K562 (cell line): Measurements from ENCODE around the gene TMEM192. TPM values are rescaled to one million over a fixed set of nuclear protein-coding genes. Genes with fewer than 3 reads are reported as not detected.

Experiments used
- ADNP ChIP-seq: fragments of 200-800 bp; sonication (Bioruptor generic); IDR thresholded peaks from 2 replicates; pipeline ENCODE4 v1.6.1; 2016; ENCODE audit warnings: missing genetic modification characterization, missing compliant biosample characterization
- CBX2 ChIP-seq: fragments of 200-600 bp; sonication (generic); IDR thresholded peaks from one replicate; pipeline ENCODE4 v1.6.1; 2012; ENCODE audit warnings: mild to moderate bottlenecking, low read length, inconsistent platforms; ENCODE audit not compliant: insufficient read depth, poor library complexity, severe bottlenecking
- ELF1 ChIP-seq: fragments of 200-800 bp; sonication (Bioruptor generic); IDR thresholded peaks from 2 replicates; pipeline ENCODE4 v1.6.1; 2016; ENCODE audit warnings: missing genetic modification characterization, missing compliant biosample characterization
- ELF2 ChIP-seq: fragments of 250-450 bp; sonication (Bioruptor Pico); IDR thresholded peaks from 2 replicates; pipeline ENCODE4 v1.5.0; 2021; ENCODE audit warnings: mild to moderate bottlenecking
- FOXJ3 ChIP-seq: sonication (generic); formaldehyde crosslinking; IDR thresholded peaks from 2 replicates; pipeline ENCODE4 v1.4.0; 2020; ENCODE audit warnings: mild to moderate bottlenecking, missing genetic modification reagents
- ID3 ChIP-seq, 2 experiments: fragments of 250-450 bp in 1 of 2; fragments of 450-650 bp in 1 of 2; sonication (Bioruptor Pico) in 1 of 2; IDR thresholded peaks; 2 replicates each; pipeline versions ENCODE4 v1.6.1 to v1.8.0; 2016 to 2021; ENCODE audit warnings: mild to moderate bottlenecking in 2 of 2, moderate library complexity in 2 of 2, missing compliant biosample characterization in 1 of 2, missing genetic modification characterization in 1 of 2
- MEF2A ChIP-seq: IDR thresholded peaks from 2 replicates; pipeline ENCODE4 v1.6.1; 2011; ENCODE audit warnings: low read depth, mild to moderate bottlenecking, low read length, moderate library complexity; ENCODE audit not compliant: control insufficient read depth
- NCOA2 ChIP-seq, 2 experiments: fragments of 450-650 bp; IDR thresholded peaks; 2 replicates each; pipeline ENCODE4 v1.6.1; 2018; ENCODE audit warnings: mild to moderate bottlenecking in 2 of 2, moderate library complexity in 1 of 2; ENCODE audit not compliant: partially characterized antibody in 2 of 2
- NFE2L1 ChIP-seq: fragments of 450-650 bp; IDR thresholded peaks from 2 replicates; pipeline ENCODE4 v1.6.1; 2016; ENCODE audit warnings: missing genetic modification characterization, low read depth, mild to moderate bottlenecking, missing compliant biosample characterization, moderate library complexity, borderline replicate concordance
- NFYB ChIP-seq: IDR thresholded peaks from 2 replicates; pipeline ENCODE4 v1.6.1; 2011; ENCODE audit warnings: mild to moderate bottlenecking, moderate library complexity; ENCODE audit not compliant: insufficient read length; ENCODE audit errors: extremely low read depth
- PTTG1 ChIP-seq: fragments of 450-650 bp; IDR thresholded peaks from 2 replicates; pipeline ENCODE4 v1.6.1; 2016; ENCODE audit warnings: low read depth, mild to moderate bottlenecking, missing genetic modification characterization, missing compliant biosample characterization
- RFX5 ChIP-seq: IDR thresholded peaks from 2 replicates; pipeline ENCODE4 v1.6.1; 2011; ENCODE audit warnings: low read depth, mild to moderate bottlenecking, improper control_type of control experiment, low read length
- SAP30 ChIP-seq: fragments of 200-600 bp; sonication (generic); IDR thresholded peaks from 2 replicates; pipeline ENCODE4 v1.6.1; 2012; ENCODE audit warnings: borderline replicate concordance, low read depth, mild to moderate bottlenecking, moderate library complexity, low read length, control low read depth, inconsistent platforms; ENCODE audit not compliant: insufficient read depth, poor library complexity, severe bottlenecking
- SIN3A ChIP-seq, 2 experiments: fragments of 150-350 bp in 1 of 2; IDR thresholded peaks; 2 replicates each; pipeline ENCODE4 v1.6.1; 2011 to 2016; ENCODE audit warnings: borderline replicate concordance in 2 of 2, low read depth in 2 of 2, low read length in 2 of 2, mild to moderate bottlenecking in 2 of 2, moderate library complexity in 2 of 2; ENCODE audit not compliant: control insufficient read depth in 1 of 2
- SMC3 ChIP-seq: conservative IDR thresholded peaks from 2 replicates; pipeline ENCODE4 v1.6.1; 2011; ENCODE audit warnings: low read depth, low read length, improper control_type of control experiment; ENCODE audit not compliant: insufficient read depth
- SRF ChIP-seq, 2 experiments: fragments of 250-450, 450-650 bp in 1 of 2; sonication (Bioruptor Pico) in 1 of 2; sonication (generic) in 1 of 2; formaldehyde crosslinking; IDR thresholded peaks; 2 replicates each; pipeline versions ENCODE4 v1.5.0 to v1.5.1; 2020 to 2022; ENCODE audit warnings: mild to moderate bottlenecking in 1 of 2, missing genetic modification reagents in 1 of 2
- ZNF184 ChIP-seq: sonication (generic); formaldehyde crosslinking; IDR thresholded peaks from 2 replicates; pipeline ENCODE4 v1.5.0; 2020; ENCODE audit warnings: missing genetic modification reagents
- polyA plus RNA-seq, 8 experiments: library from polyadenylated mRNA; depleted of rRNA in 4 of 8; stranded (reverse) in 5 of 8; unstranded in 3 of 8; fragments of >200 nt; fragmentation: Nextera tagmentation in 2 of 8; fragmentation: Illumina TruSeq in 1 of 8; extraction: Ambion mirVana in 2 of 8; extraction: Trizol in 1 of 8; gene quantifications; 2 replicates each; pipeline versions ENCODE4 v1.2.1 to v1.2.3, GENCODE V29; 2011 to 2014; ENCODE audit warnings: inconsistent platforms in 1 of 8, missing spikeins in 1 of 8
- total RNA-seq, 7 experiments: library from RNA; depleted of rRNA in 6 of 7; stranded (reverse); fragments of >200 nt in 6 of 7; fragmentation: Illumina TruSeq in 2 of 7; extraction: Trizol in 2 of 7; gene quantifications; 2 replicates each; pipeline versions ENCODE4 v1.2.1 to v1.2.3, GENCODE V29; 2011 to 2021; ENCODE audit warnings: low replicate concordance in 1 of 7
- TF ChIP-seq, protein P1 (sequence below): sonication (generic); formaldehyde crosslinking; IDR thresholded peaks from 2 replicates; pipeline ENCODE4 v1.8.1; 2023; ENCODE audit warnings: mild to moderate bottlenecking, missing genetic modification reagents
- TF ChIP-seq, protein P2 (sequence below): fragments of 250-450 bp; sonication (Bioruptor Pico); IDR thresholded peaks from 2 replicates; pipeline ENCODE4 v1.9.0; 2021; ENCODE audit warnings: mild to moderate bottlenecking

The TMEM192 gene
- total and polyA plus RNA-seq, 9 of the 15 experiments (the other 6 are each of a cell fraction or from before 2014, with no cell fraction given), result 4.4 to 28.5 (median 13.3) TPM

GRCh38 chr4:165112368-165113121, at the start of gene TMEM192 (continued):
- TF ChIP-seq, protein P1, sequence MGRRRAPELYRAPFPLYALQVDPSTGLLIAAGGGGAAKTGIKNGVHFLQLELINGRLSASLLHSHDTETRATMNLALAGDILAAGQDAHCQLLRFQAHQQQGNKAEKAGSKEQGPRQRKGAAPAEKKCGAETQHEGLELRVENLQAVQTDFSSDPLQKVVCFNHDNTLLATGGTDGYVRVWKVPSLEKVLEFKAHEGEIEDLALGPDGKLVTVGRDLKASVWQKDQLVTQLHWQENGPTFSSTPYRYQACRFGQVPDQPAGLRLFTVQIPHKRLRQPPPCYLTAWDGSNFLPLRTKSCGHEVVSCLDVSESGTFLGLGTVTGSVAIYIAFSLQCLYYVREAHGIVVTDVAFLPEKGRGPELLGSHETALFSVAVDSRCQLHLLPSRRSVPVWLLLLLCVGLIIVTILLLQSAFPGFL (CRISPR knock-in tag), result no peak
- no peak for TF ChIP-seq NCOA2 (IDR thresholded peaks at IDR 0.05; ENCODE audit: partially characterized antibody in 2 of 2)
- TF ChIP-seq ZNF184 (CRISPR knock-in tag), result no peak
- peak; percentile 83 for TF ChIP-seq NFYB
- peak; percentile 50 to 53; a peak in 1 of 4 replicates for TF ChIP-seq SIN3A (IDR thresholded peaks at IDR 0.05; ENCODE audit: borderline replicate concordance in 2 of 2, control insufficient read depth in 1 of 2, low read depth in 2 of 2, low read length in 2 of 2)
- TF ChIP-seq ID3 (CRISPR knock-in tag; IDR thresholded peaks at IDR 0.05), result no peak
- TF ChIP-seq ID3 (tag; IDR thresholded peaks at IDR 0.05), result peak; percentile 29; the same call in 1 of the 2 replicates
- TF ChIP-seq RFX5, result no peak
- TF ChIP-seq CBX2, result no peak
- peak; percentile 91 for TF ChIP-seq SAP30
- TF ChIP-seq PTTG1 (tag), result no peak
- no peak for TF ChIP-seq SMC3
- 0 out of 4 replicates have a peak, but pooled peaks of 1 of the 2 experiments have one; percentile 23 for TF ChIP-seq SRF (CRISPR knock-in tag; IDR thresholded peaks at IDR 0.05)
- TF ChIP-seq, protein P2, sequence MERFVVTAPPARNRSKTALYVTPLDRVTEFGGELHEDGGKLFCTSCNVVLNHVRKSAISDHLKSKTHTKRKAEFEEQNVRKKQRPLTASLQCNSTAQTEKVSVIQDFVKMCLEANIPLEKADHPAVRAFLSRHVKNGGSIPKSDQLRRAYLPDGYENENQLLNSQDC (CRISPR knock-in tag), result no peak
- no peak for TF ChIP-seq ADNP
- TF ChIP-seq NFE2L1 (tag), result no peak
- TF ChIP-seq ELF2 (CRISPR knock-in tag), result peak; percentile 86
- TF ChIP-seq MEF2A, result no peak
- TF ChIP-seq FOXJ3 (CRISPR knock-in tag), result no peak
- TF ChIP-seq ELF1, result peak; percentile 92
